Endothelial cell (in vitro differentiated cells): Measurements from ENCODE around the gene LRBA. TPM values are rescaled to one million over a fixed set of nuclear protein-coding genes. Genes with fewer than 3 reads are reported as not detected.

Experiments used
- DNase-seq: peaks from one replicate; pipeline ENCODE4 v3.0.0; 2021; ENCODE audit warnings: low spot score
- H3K27ac Mint-ChIP-seq: one replicate; pipeline ENCODE4 v1.8.0; 2021; ENCODE audit warnings: mixed read lengths, inconsistent platforms; ENCODE audit not compliant: unreplicated experiment
- H3K27me3 Mint-ChIP-seq: one replicate; pipeline ENCODE4 v1.8.0; 2021; ENCODE audit warnings: mild to moderate bottlenecking, moderate library complexity, mixed read lengths, inconsistent platforms; ENCODE audit not compliant: unreplicated experiment
- H3K36me3 Mint-ChIP-seq: one replicate; pipeline ENCODE4 v1.8.0; 2021; ENCODE audit warnings: mild to moderate bottlenecking, low read depth, mixed read lengths, inconsistent platforms; ENCODE audit not compliant: unreplicated experiment
- H3K4me1 Mint-ChIP-seq: one replicate; pipeline ENCODE4 v1.8.0; 2021; ENCODE audit warnings: mild to moderate bottlenecking, mixed read lengths, inconsistent platforms; ENCODE audit not compliant: unreplicated experiment
- H3K4me3 Mint-ChIP-seq: one replicate; pipeline ENCODE4 v1.8.0; 2021; ENCODE audit warnings: mild to moderate bottlenecking, mixed read lengths, inconsistent platforms; ENCODE audit not compliant: unreplicated experiment
- H3K9me3 Mint-ChIP-seq: one replicate; pipeline ENCODE4 v1.8.0; 2021; ENCODE audit warnings: mixed read lengths, inconsistent platforms; ENCODE audit not compliant: unreplicated experiment
- total RNA-seq: library from RNA; stranded (reverse); fragmentation: NEBNext Ultra II Directional; extraction: Animal tissue kit (Norgen Biotek cat#: 25700); gene quantifications from one replicate; pipeline ENCODE4 v1.2.1, GENCODE V29; 2021; ENCODE audit not compliant: unreplicated experiment
- TF ChIP-seq, protein P1 (sequence below): fragments of 200-600 bp; sonication (generic); IDR thresholded peaks from one replicate; pipeline ENCODE4 v1.5.0; 2021; ENCODE audit warnings: antibody characterized with exemption; ENCODE audit not compliant: unreplicated experiment

LRBA gene
- total RNA-seq, 1 donor from 2014 or later: 44.3 TPM

DNA sequence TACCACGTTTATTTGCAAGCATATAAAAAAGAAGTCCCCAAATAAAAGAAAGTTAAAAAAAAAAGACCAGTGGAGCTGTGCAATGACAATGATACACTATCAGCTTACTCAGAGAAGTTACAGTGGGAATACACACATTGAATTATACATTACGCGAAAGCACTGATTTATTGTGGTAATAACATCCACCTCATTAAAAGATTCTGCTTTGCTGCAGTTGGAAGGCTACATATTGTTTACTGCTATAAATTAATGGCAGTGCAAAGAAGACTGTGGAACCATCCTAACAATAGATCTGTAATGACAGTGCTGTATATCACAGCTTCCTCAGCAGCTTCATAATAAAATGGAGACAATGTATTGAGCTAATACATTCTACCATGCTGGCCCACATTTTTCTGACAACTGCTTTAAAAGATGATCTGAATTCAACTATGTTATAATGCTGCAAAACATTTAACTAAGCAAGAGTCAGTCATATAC lies 575.6 kb downstream of the LRBA start:
- TF ChIP-seq, protein P1, sequence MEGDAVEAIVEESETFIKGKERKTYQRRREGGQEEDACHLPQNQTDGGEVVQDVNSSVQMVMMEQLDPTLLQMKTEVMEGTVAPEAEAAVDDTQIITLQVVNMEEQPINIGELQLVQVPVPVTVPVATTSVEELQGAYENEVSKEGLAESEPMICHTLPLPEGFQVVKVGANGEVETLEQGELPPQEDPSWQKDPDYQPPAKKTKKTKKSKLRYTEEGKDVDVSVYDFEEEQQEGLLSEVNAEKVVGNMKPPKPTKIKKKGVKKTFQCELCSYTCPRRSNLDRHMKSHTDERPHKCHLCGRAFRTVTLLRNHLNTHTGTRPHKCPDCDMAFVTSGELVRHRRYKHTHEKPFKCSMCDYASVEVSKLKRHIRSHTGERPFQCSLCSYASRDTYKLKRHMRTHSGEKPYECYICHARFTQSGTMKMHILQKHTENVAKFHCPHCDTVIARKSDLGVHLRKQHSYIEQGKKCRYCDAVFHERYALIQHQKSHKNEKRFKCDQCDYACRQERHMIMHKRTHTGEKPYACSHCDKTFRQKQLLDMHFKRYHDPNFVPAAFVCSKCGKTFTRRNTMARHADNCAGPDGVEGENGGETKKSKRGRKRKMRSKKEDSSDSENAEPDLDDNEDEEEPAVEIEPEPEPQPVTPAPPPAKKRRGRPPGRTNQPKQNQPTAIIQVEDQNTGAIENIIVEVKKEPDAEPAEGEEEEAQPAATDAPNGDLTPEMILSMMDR: no peak
- DNase-seq: no peak
- no peaks in the 10 kb centered on the region for H3K36me3 Mint-ChIP-seq
- H3K4me1 Mint-ChIP-seq: no peaks in the 10 kb centered on the region
- no peaks in the 10 kb centered on the region for H3K27me3 Mint-ChIP-seq
- no peak overlapping the region for H3K27ac Mint-ChIP-seq
- no peaks in the 10 kb centered on the region for H3K9me3 Mint-ChIP-seq
- no peak overlapping the region for H3K4me3 Mint-ChIP-seq

GRCh38 chr4:150436598-150437370 lies 578.3 kb downstream of the LRBA start:
- H3K27ac Mint-ChIP-seq: no peak overlapping the region
- H3K27me3 Mint-ChIP-seq: no peaks in the 10 kb centered on the region
- no peak overlapping the region for H3K4me3 Mint-ChIP-seq
- H3K4me1 Mint-ChIP-seq: no peaks in the 10 kb centered on the region
- no peaks in the 10 kb centered on the region for H3K36me3 Mint-ChIP-seq
- TF ChIP-seq, protein P1: no peak
- DNase-seq: no peak
- H3K9me3 Mint-ChIP-seq: no peaks in the 10 kb centered on the region

DNA sequence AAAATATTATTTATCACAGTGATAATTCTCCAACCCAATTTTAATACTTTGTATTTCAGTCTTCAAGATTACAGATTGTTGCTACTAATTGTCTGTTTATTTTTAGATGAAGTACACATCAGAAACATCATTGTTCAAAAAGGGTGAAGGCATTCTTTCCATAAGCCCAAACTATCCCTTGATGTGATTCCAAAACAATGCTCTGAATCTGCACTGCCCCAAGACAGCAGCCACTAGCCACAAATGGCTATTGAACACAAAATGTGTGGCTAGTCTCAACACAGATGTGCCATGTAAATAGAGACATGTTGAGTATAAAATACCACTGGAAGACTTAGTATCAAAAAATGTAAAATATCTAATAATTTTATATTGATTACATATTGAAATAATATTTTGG lies 583.9 kb downstream of the LRBA start:
- H3K27me3 Mint-ChIP-seq: no peaks in the 10 kb centered on the region
- no peak for DNase-seq
- TF ChIP-seq, protein P1: no peak
- no peaks in the 10 kb centered on the region for H3K9me3 Mint-ChIP-seq
- no peaks in the 10 kb centered on the region for H3K4me1 Mint-ChIP-seq
- no peak overlapping the region for H3K4me3 Mint-ChIP-seq
- H3K36me3 Mint-ChIP-seq: no peaks in the 10 kb centered on the region
- H3K27ac Mint-ChIP-seq: no peak overlapping the region

DNA sequence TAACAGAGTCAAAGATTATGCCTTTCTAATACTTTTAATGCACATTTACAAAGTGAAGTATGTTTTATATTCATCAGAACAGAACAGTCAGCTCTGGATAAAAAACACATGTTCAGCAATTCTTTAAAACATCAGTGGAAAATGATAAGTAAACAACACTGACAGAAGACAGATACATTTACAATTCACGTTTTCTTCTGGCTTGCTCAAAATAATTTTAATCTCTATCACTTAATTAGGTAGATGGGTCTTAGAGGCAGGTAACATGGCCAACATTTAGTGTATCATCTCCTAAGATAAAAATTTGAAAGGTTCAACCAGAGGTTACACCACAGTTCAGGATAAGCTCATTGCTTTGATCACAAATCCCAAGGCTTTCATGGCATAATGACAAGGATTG lies 589.9 kb downstream of the LRBA start:
- TF ChIP-seq, protein P1: no peak
- Mint-ChIP-seq H3K36me3 (peaks cover 6% of the 10 kb centered on the region), H3K9me3 (no peaks in the 10 kb centered on the region), H3K27me3 (peaks cover 3% of the 10 kb centered on the region), H3K4me1 (no peaks in the 10 kb centered on the region), H3K4me3 (no peak overlapping the region), H3K27ac (no peak overlapping the region)
- DNase-seq: no peak

DNA sequence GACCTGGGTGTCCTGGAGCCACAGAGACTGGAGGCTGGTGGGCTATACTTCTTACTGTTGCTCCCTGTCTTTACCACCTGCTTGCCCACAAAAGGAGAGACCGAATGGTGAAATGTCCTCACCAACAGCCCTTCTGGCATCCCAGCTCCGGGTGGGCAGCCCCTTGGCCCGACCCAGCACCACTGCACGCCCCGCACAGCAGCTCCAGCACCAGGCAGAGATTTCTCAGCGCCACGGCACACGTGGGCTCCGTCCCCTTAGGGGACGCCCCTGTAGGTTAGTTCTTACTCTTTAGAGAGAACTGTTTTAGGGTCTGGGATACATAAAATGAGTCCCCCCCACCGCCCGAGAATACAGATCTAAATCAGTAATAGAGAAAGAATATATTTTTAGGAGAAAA lies 591.6 kb downstream of the LRBA start:
- Mint-ChIP-seq H3K36me3 (peaks cover 6% of the 10 kb centered on the region), H3K27me3 (peaks cover 3% of the 10 kb centered on the region), H3K27ac (no peak overlapping the region), H3K9me3 (no peaks in the 10 kb centered on the region), H3K4me1 (no peaks in the 10 kb centered on the region), H3K4me3 (no peak overlapping the region)
- TF ChIP-seq, protein P1: no peak
- DNase-seq: no peak
